Measurements from ENCODE around the gene LY6G6D. TPM values are rescaled to one million over a fixed set of nuclear protein-coding genes. Genes with fewer than 3 reads are reported as not detected.

LY6G6D gene
- total and polyA plus RNA-seq, 5 donors from 2014 or later, result not detected

GRCh38 chr6:31741815-31742214, 26.7 kb downstream of the LY6G6D start:
- Mint-ChIP-seq H3K27ac (peak overlapping the region in 2 of 3 donors; percentile 54 to 78), H3K4me1 (peaks cover 18 to 43% (median 36%) of the 10 kb centered on the region in 4 donors), H3K9me3 (no peaks in the 10 kb centered on the region), H3K4me3 (peak overlapping the region in 2 of 4 donors; percentile 73 to 99), H3K36me3 (no peaks in the 10 kb centered on the region), H3K27me3 (no peaks in the 10 kb centered on the region)
- H3K4me1 ChIP-seq (ENCODE audit: control insufficient read depth, insufficient read depth, low read length, poor library complexity, severe bottlenecking), result peaks cover 37% of the 10 kb centered on the region
- ATAC-seq (ENCODE audit: low read depth in 2 of 2) (no peak), DNase-seq (no peak)
- no peak overlapping the region for H3K4me3 ChIP-seq (ENCODE audit: low read depth, low read length)
- no peaks in the 10 kb centered on the region for H3K27me3 ChIP-seq (ENCODE audit: control insufficient read depth, insufficient read depth, low read length)
- H3K36me3 ChIP-seq (ENCODE audit: control insufficient read depth, insufficient read depth, low read length), result peaks cover 2% of the 10 kb centered on the region
- no peak overlapping the region for H3K27ac ChIP-seq (ENCODE audit: insufficient read depth, low read length, poor library complexity, severe bottlenecking)
- H3K9me3 ChIP-seq (ENCODE audit: control insufficient read depth in 2 of 2, low read length in 2 of 2), result no peaks in the 10 kb centered on the region

- DNase-seq (no peak), ATAC-seq (ENCODE audit: low read depth in 2 of 2) (no peak)
- peak overlapping the region in 2 of 4 donors; percentile 28 to 72 for H3K4me3 Mint-ChIP-seq
- Histone ChIP-seq H3K27ac (ENCODE audit: insufficient read depth, low read length, poor library complexity, severe bottlenecking) (no peak overlapping the region), H3K4me1 (ENCODE audit: control insufficient read depth, insufficient read depth, low read length, poor library complexity, severe bottlenecking) (peaks cover 26% of the 10 kb centered on the region), H3K4me3 (ENCODE audit: low read depth, low read length) (no peak overlapping the region), H3K9me3 (ENCODE audit: control insufficient read depth in 2 of 2, low read length in 2 of 2) (no peaks in the 10 kb centered on the region), H3K27me3 (ENCODE audit: control insufficient read depth, insufficient read depth, low read length) (no peaks in the 10 kb centered on the region), H3K36me3 (ENCODE audit: control insufficient read depth, insufficient read depth, low read length) (peaks cover 2% of the 10 kb centered on the region)
- H3K9me3 Mint-ChIP-seq, result no peaks in the 10 kb centered on the region
- H3K27ac Mint-ChIP-seq, result peak overlapping the region in 1 of 3 donors; percentile 33
- H3K36me3 Mint-ChIP-seq, result peaks cover 6% of the 10 kb centered on the region
- H3K4me1 Mint-ChIP-seq, result peaks cover 14 to 35% (median 27%) of the 10 kb centered on the region in 4 donors
- H3K27me3 Mint-ChIP-seq, result no peaks in the 10 kb centered on the region
Observed at GRCh38 chr6:31742894-31743293, 27.7 kb downstream of the LY6G6D start.

- H3K9me3 ChIP-seq (ENCODE audit: control insufficient read depth in 2 of 2, low read length in 2 of 2), result no peaks in the 10 kb centered on the region
- H3K4me3 ChIP-seq (ENCODE audit: low read depth, low read length), result no peak overlapping the region
- H3K36me3 ChIP-seq (ENCODE audit: control insufficient read depth, insufficient read depth, low read length), result peaks cover 2% of the 10 kb centered on the region
- H3K4me1 ChIP-seq (ENCODE audit: control insufficient read depth, insufficient read depth, low read length, poor library complexity, severe bottlenecking), result peaks cover 11% of the 10 kb centered on the region
- H3K4me3 Mint-ChIP-seq, result peak overlapping the region in 1 of 4 donors; percentile 38
- ATAC-seq (ENCODE audit: low read depth in 2 of 2) (no peak), DNase-seq (no peak)
- H3K27ac ChIP-seq (ENCODE audit: insufficient read depth, low read length, poor library complexity, severe bottlenecking), result no peak overlapping the region
- H3K9me3 Mint-ChIP-seq, result no peaks in the 10 kb centered on the region
- no peaks in the 10 kb centered on the region for H3K27me3 Mint-ChIP-seq
- H3K36me3 Mint-ChIP-seq, result peaks cover 6% of the 10 kb centered on the region
- H3K4me1 Mint-ChIP-seq, result peaks cover 3 to 19% (median 14%) of the 10 kb centered on the region in 4 donors
- no peaks in the 10 kb centered on the region for H3K27me3 ChIP-seq (ENCODE audit: control insufficient read depth, insufficient read depth, low read length)
- no peak overlapping the region for H3K27ac Mint-ChIP-seq
Observed at GRCh38 chr6:31744422-31744821, 29.3 kb downstream of the LY6G6D start.

GRCh38 chr6:31749301-31750036, 34.3 kb downstream of the LY6G6D start:
- Mint-ChIP-seq H3K27ac (peak overlapping the region in 2 of 3 donors; percentile 16 to 37), H3K27me3 (no peaks in the 10 kb centered on the region), H3K9me3 (no peaks in the 10 kb centered on the region), H3K4me3 (no peak overlapping the region), H3K36me3 (peaks cover 6% of the 10 kb centered on the region), H3K4me1 (peaks cover 0 to 10% (median 1%) of the 10 kb centered on the region in 4 donors)
- no peaks in the 10 kb centered on the region for H3K9me3 ChIP-seq (ENCODE audit: control insufficient read depth in 2 of 2, low read length in 2 of 2)
- H3K27ac ChIP-seq (ENCODE audit: insufficient read depth, low read length, poor library complexity, severe bottlenecking), result no peak overlapping the region
- H3K27me3 ChIP-seq (ENCODE audit: control insufficient read depth, insufficient read depth, low read length), result no peaks in the 10 kb centered on the region
- no peak overlapping the region for H3K4me3 ChIP-seq (ENCODE audit: low read depth, low read length)
- H3K36me3 ChIP-seq (ENCODE audit: control insufficient read depth, insufficient read depth, low read length), result no peaks in the 10 kb centered on the region
- no peak for ATAC-seq (ENCODE audit: low read depth in 2 of 2)
- DNase-seq, result no peak
- no peaks in the 10 kb centered on the region for H3K4me1 ChIP-seq (ENCODE audit: control insufficient read depth, insufficient read depth, low read length, poor library complexity, severe bottlenecking)

- H3K27ac Mint-ChIP-seq, result no peak overlapping the region
- peaks cover 6% of the 10 kb centered on the region for H3K36me3 Mint-ChIP-seq
- H3K4me1 ChIP-seq (ENCODE audit: control insufficient read depth, insufficient read depth, low read length, poor library complexity, severe bottlenecking), result no peaks in the 10 kb centered on the region
Observed at GRCh38 chr6:31750411-31751022, 35.4 kb downstream of the LY6G6D start.

GRCh38 chr6:31752739-31753319, 37.7 kb downstream of the LY6G6D start:
- H3K4me3 Mint-ChIP-seq, result no peak overlapping the region
- ATAC-seq (ENCODE audit: low read depth in 2 of 2), result no peak
- no peak overlapping the region for H3K4me3 ChIP-seq (ENCODE audit: low read depth, low read length)

More at GRCh38 chr6:31750411-31751022, 35.4 kb downstream of the LY6G6D start:
- Mint-ChIP-seq H3K4me3 (no peak overlapping the region), H3K27me3 (no peaks in the 10 kb centered on the region), H3K4me1 (peaks cover 0 to 6% (median 2%) of the 10 kb centered on the region in 4 donors), H3K9me3 (no peaks in the 10 kb centered on the region)
- Histone ChIP-seq H3K4me3 (ENCODE audit: low read depth, low read length) (no peak overlapping the region), H3K36me3 (ENCODE audit: control insufficient read depth, insufficient read depth, low read length) (no peaks in the 10 kb centered on the region), H3K9me3 (ENCODE audit: control insufficient read depth in 2 of 2, low read length in 2 of 2) (no peaks in the 10 kb centered on the region), H3K27ac (ENCODE audit: insufficient read depth, low read length, poor library complexity, severe bottlenecking) (no peak overlapping the region), H3K27me3 (ENCODE audit: control insufficient read depth, insufficient read depth, low read length) (no peaks in the 10 kb centered on the region)
- ATAC-seq (ENCODE audit: low read depth in 2 of 2), result no peak
- no peak for DNase-seq

GRCh38 chr6:31758281-31758680, 43.1 kb downstream of the LY6G6D start:
- Histone ChIP-seq H3K9me3 (ENCODE audit: control insufficient read depth in 2 of 2, low read length in 2 of 2) (no peaks in the 10 kb centered on the region), H3K36me3 (ENCODE audit: control insufficient read depth, insufficient read depth, low read length) (no peaks in the 10 kb centered on the region), H3K4me3 (ENCODE audit: low read depth, low read length) (no peak overlapping the region), H3K27ac (ENCODE audit: insufficient read depth, low read length, poor library complexity, severe bottlenecking) (no peak overlapping the region), H3K27me3 (ENCODE audit: control insufficient read depth, insufficient read depth, low read length) (no peaks in the 10 kb centered on the region), H3K4me1 (ENCODE audit: control insufficient read depth, insufficient read depth, low read length, poor library complexity, severe bottlenecking) (no peaks in the 10 kb centered on the region)
- Mint-ChIP-seq H3K36me3 (peaks cover 19% of the 10 kb centered on the region), H3K9me3 (no peaks in the 10 kb centered on the region), H3K4me3 (peak overlapping the region in 1 of 4 donors; percentile 63), H3K27me3 (no peaks in the 10 kb centered on the region), H3K27ac (peak overlapping the region in 1 of 3 donors; percentile 95), H3K4me1 (peaks cover 0 to 5% (median 2%) of the 10 kb centered on the region in 4 donors)
- DNase-seq, result no peak
- ATAC-seq (ENCODE audit: low read depth in 2 of 2), result no peak

More at GRCh38 chr6:31752739-31753319, 37.7 kb downstream of the LY6G6D start:
- Histone ChIP-seq H3K9me3 (ENCODE audit: control insufficient read depth in 2 of 2, low read length in 2 of 2) (no peaks in the 10 kb centered on the region), H3K27ac (ENCODE audit: insufficient read depth, low read length, poor library complexity, severe bottlenecking) (no peak overlapping the region), H3K4me1 (ENCODE audit: control insufficient read depth, insufficient read depth, low read length, poor library complexity, severe bottlenecking) (no peaks in the 10 kb centered on the region), H3K36me3 (ENCODE audit: control insufficient read depth, insufficient read depth, low read length) (no peaks in the 10 kb centered on the region), H3K27me3 (ENCODE audit: control insufficient read depth, insufficient read depth, low read length) (no peaks in the 10 kb centered on the region)
- Mint-ChIP-seq H3K9me3 (no peaks in the 10 kb centered on the region), H3K27ac (peak overlapping the region in 2 of 3 donors; percentile 53 to 54), H3K27me3 (no peaks in the 10 kb centered on the region), H3K4me1 (peaks cover 0 to 6% (median 3%) of the 10 kb centered on the region in 4 donors), H3K36me3 (no peaks in the 10 kb centered on the region)
- DNase-seq, result no peak

Measured in CD4-positive, CD25-positive, alpha-beta regulatory T cell (primary cell).